ENCODE results near the gene IARS2. TPM values are rescaled to one million over a fixed set of nuclear protein-coding genes. Genes with fewer than 3 reads are reported as not detected.

The IARS2 gene
- polyA plus RNA-seq, 3 donors, result 11.8 to 42.6 (median 36.8) TPM

- Histone ChIP-seq H3K79me2 (ENCODE audit: insufficient read depth, low read length) (no peaks in the 10 kb centered on the region), H3K4me3 (replicated peaks in 1 of 3; ENCODE audit: low read depth in 2 of 3, low read length in 3 of 3) (no peak overlapping the region), H3K27ac (ENCODE audit: low read depth in 1 of 2, low read length in 2 of 2) (no peak overlapping the region), H3K9me3 (replicated peaks in 1 of 2; ENCODE audit: control insufficient read depth in 1 of 2, insufficient read depth in 1 of 2, low read length in 2 of 2) (no peaks in the 10 kb centered on the region), H3K9ac (ENCODE audit: insufficient read depth, low read length, poor library complexity, severe bottlenecking) (no peak overlapping the region), H4K20me1 (ENCODE audit: insufficient read depth, low read length) (no peaks in the 10 kb centered on the region), H3K4me1 (ENCODE audit: control insufficient read depth in 1 of 2, insufficient read depth in 2 of 2, low read length in 2 of 2) (no peaks in the 10 kb centered on the region), H3K36me3 (replicated peaks in 1 of 2; ENCODE audit: control insufficient read depth in 1 of 2, insufficient read depth in 2 of 2, low read length in 2 of 2) (peaks cover 65 to 96% of the 10 kb centered on the region in 2 donors), H3K27me3 (ENCODE audit: control insufficient read depth in 2 of 2, insufficient read depth in 2 of 2, low read length in 2 of 2) (no peaks in the 10 kb centered on the region), H2AFZ (ENCODE audit: insufficient read depth, low read depth, low read length, poor library complexity, severe bottlenecking) (no peak overlapping the region), H3K4me2 (replicated peaks; ENCODE audit: extremely low read depth, low read length, poor library complexity, severe bottlenecking) (no peak overlapping the region)
- Mint-ChIP-seq H3K4me1 (no peaks in the 10 kb centered on the region), H3K9me3 (no peaks in the 10 kb centered on the region), H3K4me3 (no peak overlapping the region), H3K27me3 (ENCODE audit: low read depth in 3 of 3) (no peaks in the 10 kb centered on the region), H3K36me3 (peaks cover 39 to 49% of the 10 kb centered on the region in 2 donors), H3K27ac (no peak overlapping the region)
- no peak for DNase-seq
- intact Hi-C loops (cut with micrococcal nuclease), result no loop called here
- TF ChIP-seq CTCF (IDR thresholded peaks at IDR 0.05), result no peak
These were observed 101.8 kb downstream of the IARS2 start for GRCh38 chr1:220195701-220196100.

Small RNAs within 50 kb of the gene (small RNA-seq; reads per million reads assigned to genes)
- gene MIR194-1 (ENCODE audit: insufficient read length, low read depth) (not detected), gene MIR215 (ENCODE audit: insufficient read length, low read depth) (not detected)

Other genes with a start within 250 kb of the IARS2 start
- gene SLC30A10, start 165.6 kb upstream of the IARS2 start, polyA plus RNA-seq, result not detected
- gene EPRS1, start 47.6 kb upstream of the IARS2 start, polyA plus RNA-seq, result 10 to 100 TPM in 2 of 3 donors, 1 to 10 TPM in 1; 9.3 to 27.6 (median 21.1) TPM
- 10 to 100 TPM in 1 of 3 donors, 1 to 10 TPM in 2; 5.8 to 10.1 (median 9.8) TPM for gene BPNT1, start 4.3 kb upstream of the IARS2 start, polyA plus RNA-seq
- 10 to 100 TPM in 2 of 3 donors, 1 to 10 TPM in 1; 9.8 to 12.1 (median 11.6) TPM for gene RAB3GAP2, start 178.3 kb downstream of the IARS2 start, polyA plus RNA-seq